ENCODE results near the gene DUSP3.

DNA sequence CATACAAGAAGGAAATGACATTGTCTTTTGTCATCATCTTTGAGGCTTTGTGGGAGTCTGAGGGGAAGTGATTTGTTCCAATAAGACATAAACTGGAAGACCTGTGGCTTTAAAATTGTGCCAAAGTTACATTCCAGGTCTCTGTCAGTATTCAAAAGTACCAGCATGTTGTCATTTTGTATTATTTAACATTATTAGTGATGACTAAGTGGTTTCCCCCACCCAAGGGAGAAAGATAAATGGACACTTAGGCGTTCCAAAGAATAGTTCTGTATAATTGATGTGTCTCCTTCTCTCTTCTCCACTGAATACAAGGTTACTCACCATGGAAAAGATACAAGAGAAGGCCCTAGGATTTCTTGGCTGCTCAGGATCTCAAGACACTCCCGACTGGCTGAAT lies 5.3 kb upstream of the DUSP3 start:
- TF ChIP-seq POLR2A (IDR thresholded peaks at IDR 0.05), result no peak
- TF ChIP-seq, protein P1, sequence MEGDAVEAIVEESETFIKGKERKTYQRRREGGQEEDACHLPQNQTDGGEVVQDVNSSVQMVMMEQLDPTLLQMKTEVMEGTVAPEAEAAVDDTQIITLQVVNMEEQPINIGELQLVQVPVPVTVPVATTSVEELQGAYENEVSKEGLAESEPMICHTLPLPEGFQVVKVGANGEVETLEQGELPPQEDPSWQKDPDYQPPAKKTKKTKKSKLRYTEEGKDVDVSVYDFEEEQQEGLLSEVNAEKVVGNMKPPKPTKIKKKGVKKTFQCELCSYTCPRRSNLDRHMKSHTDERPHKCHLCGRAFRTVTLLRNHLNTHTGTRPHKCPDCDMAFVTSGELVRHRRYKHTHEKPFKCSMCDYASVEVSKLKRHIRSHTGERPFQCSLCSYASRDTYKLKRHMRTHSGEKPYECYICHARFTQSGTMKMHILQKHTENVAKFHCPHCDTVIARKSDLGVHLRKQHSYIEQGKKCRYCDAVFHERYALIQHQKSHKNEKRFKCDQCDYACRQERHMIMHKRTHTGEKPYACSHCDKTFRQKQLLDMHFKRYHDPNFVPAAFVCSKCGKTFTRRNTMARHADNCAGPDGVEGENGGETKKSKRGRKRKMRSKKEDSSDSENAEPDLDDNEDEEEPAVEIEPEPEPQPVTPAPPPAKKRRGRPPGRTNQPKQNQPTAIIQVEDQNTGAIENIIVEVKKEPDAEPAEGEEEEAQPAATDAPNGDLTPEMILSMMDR (IDR thresholded peaks at IDR 0.05), result no peak

All from sigmoid colon (tissue), 3 donors.